C4-2B (cell line): Measurements from ENCODE around the gene PLPPR5.

Source experiments
- CTCF ChIP-seq: fragments of 450-650 bp; conservative IDR thresholded peaks from 2 replicates; pipeline ENCODE4 v1.5.1; 2017; ENCODE audit warnings: mild to moderate bottlenecking
- ZFX ChIP-seq: fragments of 450-650 bp; IDR thresholded peaks from 2 replicates; pipeline ENCODE4 v1.6.1; 2017

GRCh38 chr1:98908980-98909379, 95.7 kb downstream of the PLPPR5 start:
- no peak for TF ChIP-seq CTCF
- no peak for TF ChIP-seq ZFX
